ENCODE measurements around the gene FGR. TPM values are rescaled to one million over a fixed set of nuclear protein-coding genes. Genes with fewer than 3 reads are reported as not detected.
A peak's percentile ranks its signal among the peaks of the same experiment; 100 is the strongest.

The FGR gene
- total RNA-seq, 1 donor from 2014 or later: 15.3 TPM

DNA sequence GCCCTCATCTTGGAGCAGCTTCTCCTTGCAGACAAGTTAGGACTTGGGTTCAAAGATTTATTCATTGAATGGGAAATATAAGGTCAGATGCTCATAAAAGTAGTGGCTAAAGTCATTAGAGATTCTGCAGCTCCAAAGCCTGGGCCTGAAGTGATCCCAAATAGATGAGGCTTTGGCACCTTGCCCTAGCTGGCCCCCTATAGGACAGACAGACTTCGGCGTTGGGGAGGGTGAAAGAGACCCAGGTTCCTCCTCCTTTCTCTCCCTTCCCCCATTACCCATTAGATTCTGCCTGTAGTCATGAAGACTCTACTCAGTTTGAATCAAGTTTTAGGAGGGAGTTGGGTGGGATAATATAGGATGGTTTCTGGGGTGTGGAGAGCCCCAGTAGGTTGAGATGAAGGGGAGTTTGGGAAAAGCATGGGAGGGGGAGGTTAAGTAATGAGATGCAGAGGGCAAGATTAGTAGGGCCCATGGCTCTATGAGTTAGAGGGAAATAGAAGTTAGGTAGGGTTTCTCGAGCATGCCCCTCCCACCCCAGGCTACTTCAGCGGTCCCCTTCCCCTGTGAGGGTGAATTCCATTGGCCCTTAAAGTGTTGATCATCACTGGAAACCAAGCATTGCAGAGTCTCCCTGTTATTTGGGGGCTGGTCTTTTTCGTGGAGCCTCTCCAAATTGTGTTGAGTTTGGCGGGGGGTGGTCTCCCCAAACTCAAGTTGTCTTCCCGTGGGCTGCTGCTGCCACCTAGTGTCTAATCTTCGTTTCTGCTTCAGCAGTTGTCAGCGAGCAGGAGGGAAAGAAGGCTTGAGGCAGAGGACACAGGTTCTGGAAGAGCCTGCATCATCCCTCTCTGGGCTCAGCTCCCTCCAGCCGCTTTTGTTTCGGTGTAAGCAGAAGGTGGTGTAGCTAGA lies 28.9 kb downstream of the FGR start:
- intact Hi-C loops (cut with DNase I): no loop called here
- ATAC-seq: peak; percentile 19
- peak; percentile 80 for DNase-seq (ENCODE audit: low spot score)

DNA sequence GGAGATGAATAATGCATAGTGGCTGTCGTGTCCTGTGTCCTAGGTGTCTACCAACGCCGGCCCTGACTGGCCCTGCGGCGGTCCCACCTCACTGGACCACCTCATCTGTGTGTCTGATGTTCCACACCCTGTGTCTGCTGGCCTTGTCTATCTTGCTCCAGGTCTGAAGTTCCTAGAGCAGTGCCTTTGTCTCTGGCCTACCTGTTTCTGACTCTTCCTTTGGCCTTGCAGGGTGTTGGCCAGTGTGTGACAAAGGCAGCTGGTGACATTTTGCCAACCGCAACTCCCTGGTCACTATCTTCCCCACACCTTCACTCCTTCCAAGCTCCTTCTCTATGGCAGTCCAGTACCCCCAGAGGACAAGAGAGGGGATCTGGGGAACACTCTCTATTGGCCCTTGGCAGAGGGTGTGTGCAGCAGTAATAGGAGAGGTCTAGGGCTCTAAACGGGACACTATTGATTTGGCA lies 29.7 kb downstream of the FGR start:
- ATAC-seq: no peak
- no peak for DNase-seq (ENCODE audit: low spot score)
- intact Hi-C loops (cut with DNase I): no loop called here

DNA sequence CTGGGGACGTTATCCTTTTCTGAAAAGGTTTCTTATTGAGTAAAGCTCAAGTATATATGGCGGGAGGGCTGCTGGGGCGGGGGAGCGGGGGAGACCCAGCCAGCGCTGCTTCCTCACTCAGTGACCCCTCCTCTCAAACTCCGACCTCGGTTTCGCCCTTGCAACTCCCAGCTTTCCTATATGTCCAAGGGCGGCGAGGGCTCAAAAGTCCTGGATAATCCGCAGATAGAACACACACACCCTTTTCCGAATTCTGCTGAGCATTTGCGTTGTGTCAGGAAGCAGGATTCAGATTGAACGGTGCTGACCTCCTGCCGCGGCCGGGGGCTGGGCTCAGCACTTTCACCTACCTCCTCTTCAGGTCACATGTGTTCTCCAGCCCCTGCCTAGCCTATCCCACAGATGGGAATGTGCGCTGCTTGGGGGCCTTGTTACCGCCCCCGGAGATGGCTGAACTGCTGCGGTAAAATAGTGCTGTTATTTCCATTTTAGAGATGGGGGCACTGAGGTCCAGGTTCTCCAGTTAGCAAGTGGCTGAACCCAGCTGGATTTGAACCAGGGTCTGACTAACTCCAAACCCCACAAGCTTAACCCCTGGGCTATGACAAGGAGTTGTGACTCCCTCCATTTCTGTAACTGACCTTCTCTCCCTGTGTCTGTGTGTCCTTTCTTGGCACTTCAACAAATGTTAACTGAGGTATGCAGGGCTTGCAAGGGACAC lies 30.2 kb downstream of the FGR start:
- intact Hi-C loops (cut with DNase I): loop anchor here (5.0 kb wide), 1 partner anchor 37 kb away; no protein-coding TSS in a partner anchor
- ATAC-seq (no peak), DNase-seq (ENCODE audit: low spot score) (no peak)

- intact Hi-C loops (cut with DNase I): loop anchor here (5.0 kb wide), 1 partner anchor 37 kb away; no protein-coding TSS in a partner anchor
- ATAC-seq (peak; percentile 64), DNase-seq (ENCODE audit: low spot score) (peak; percentile 96)
These were observed 31.1 kb downstream of the FGR start, which contains the start of gene AHDC1 for GRCh38 chr1:27603681-27604578. AHDC1 (minus strand) TSS chr1:27604144; CDS start chr1:27552115, 52,029 bp downstream.

DNA sequence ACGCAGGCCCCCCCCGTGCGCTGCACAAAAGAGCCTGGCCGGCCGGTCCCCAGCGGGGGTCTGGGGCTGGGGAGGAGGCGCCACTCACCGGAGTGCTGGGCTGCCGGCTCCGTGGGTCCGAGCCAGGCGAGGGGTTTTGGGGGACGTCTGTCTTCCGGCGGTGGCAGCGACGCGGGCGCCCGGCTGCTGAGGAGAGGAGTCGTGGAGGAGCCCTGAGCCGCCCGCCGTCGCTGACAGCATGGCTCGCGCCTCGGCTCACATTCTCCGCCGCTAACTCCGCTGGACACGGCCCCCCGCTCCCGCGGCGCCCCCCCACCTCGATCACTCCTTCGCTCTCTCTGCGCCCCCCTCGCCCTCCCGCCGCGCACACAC lies 31.7 kb downstream of the FGR start:
- intact Hi-C loops (cut with DNase I): loop anchor here (5.0 kb wide), 1 partner anchor 36 kb away; no protein-coding TSS in a partner anchor
- ATAC-seq (peak; percentile 0), DNase-seq (ENCODE audit: low spot score) (no peak)

DNA sequence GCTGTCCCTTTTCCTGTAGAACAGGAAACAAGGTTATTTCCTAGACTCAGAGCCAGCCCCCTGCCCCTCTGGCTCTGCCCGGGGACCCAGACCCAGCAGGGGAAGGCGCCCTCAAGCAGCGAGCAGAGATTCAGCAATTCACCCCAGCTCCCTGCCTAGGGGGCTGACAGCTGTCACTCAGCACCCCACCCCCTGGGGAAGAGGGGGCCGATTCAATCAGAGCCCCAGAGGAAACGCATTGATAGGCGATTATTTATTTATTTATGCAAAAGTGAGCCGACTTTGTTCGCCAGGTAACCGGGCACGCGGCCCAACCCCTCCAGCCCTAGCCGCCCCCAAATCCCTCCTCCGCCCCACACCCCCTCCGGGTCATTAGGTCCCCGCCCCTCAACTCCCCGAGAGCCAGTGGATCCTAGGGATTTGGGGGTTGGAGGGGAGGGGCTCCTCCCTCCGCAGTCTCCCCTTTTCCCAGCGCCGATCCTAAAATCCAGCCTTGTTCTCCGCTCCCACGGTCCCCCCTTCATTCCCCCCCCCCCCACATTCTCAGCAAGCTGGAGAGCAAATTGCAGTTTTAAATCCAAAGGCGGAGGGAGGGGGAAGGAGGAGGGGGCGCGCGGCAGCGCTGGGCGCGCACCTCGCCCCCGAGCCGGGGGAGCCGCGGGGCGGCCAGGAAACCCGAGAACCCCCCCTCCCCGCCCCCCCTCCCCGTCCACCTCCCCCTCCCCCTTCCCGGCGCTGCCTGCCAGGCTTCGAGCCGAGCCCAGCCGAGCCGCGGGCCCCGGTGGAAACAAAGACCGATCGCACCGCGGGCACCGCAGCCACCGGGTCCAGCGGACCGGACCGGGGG lies 32.3 kb downstream of the FGR start:
- intact Hi-C loops (cut with DNase I): loop anchor here (5.0 kb wide), 1 partner anchor 35 kb away; no protein-coding TSS in a partner anchor
- DNase-seq (ENCODE audit: low spot score) (peak; percentile 85), ATAC-seq (no peak)

- ATAC-seq (peak; percentile 35), DNase-seq (ENCODE audit: low spot score) (peak; percentile 82)
- intact Hi-C loops (cut with DNase I): loop anchor here (5.0 kb wide), 1 partner anchor 35 kb away; no protein-coding TSS in a partner anchor
These were observed 33.1 kb downstream of the FGR start for GRCh38 chr1:27601771-27602461.

GRCh38 chr1:27601321-27601770 lies 33.6 kb downstream of the FGR start:
- ATAC-seq (no peak), DNase-seq (ENCODE audit: low spot score) (no peak)
- intact Hi-C loops (cut with DNase I): loop anchor here (5.0 kb wide), 1 partner anchor 34 kb away; no protein-coding TSS in a partner anchor

DNA sequence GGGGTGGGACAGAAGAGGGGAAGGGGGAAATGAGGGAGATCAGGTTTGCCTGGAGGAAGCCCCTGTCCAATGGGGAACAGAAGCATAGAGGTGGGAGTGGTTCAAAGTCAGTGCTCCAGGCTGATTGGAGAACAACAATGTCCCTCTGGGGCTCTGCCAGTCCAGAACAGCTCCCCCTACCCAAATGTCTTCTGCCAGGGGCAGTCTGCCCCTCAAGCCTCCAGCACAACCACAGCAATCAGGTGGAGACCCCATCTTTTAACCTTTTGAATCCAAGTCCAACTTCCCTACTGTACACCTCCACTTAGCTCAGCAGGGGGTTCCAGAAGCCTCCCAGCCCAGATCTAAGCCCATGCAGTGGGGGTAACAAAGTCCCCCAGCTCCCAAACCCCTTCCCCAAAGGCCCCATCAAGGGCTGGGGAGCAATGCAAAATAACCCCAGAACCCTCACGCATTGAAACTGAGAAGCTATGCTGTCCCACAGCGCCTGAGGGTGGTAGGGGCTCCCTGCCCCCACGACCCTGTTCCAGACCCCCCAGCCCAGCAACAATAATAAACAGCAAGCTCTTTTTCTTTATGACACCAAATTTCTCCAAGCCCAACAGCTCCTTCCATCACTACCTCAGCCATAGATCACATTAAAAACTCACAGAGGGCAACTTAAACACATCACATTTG lies 34.3 kb downstream of the FGR start:
- ATAC-seq (no peak), DNase-seq (ENCODE audit: low spot score) (no peak)
- intact Hi-C loops (cut with DNase I): loop anchor here (5.0 kb wide), 1 partner anchor 33 kb away; no protein-coding TSS in a partner anchor

DNA sequence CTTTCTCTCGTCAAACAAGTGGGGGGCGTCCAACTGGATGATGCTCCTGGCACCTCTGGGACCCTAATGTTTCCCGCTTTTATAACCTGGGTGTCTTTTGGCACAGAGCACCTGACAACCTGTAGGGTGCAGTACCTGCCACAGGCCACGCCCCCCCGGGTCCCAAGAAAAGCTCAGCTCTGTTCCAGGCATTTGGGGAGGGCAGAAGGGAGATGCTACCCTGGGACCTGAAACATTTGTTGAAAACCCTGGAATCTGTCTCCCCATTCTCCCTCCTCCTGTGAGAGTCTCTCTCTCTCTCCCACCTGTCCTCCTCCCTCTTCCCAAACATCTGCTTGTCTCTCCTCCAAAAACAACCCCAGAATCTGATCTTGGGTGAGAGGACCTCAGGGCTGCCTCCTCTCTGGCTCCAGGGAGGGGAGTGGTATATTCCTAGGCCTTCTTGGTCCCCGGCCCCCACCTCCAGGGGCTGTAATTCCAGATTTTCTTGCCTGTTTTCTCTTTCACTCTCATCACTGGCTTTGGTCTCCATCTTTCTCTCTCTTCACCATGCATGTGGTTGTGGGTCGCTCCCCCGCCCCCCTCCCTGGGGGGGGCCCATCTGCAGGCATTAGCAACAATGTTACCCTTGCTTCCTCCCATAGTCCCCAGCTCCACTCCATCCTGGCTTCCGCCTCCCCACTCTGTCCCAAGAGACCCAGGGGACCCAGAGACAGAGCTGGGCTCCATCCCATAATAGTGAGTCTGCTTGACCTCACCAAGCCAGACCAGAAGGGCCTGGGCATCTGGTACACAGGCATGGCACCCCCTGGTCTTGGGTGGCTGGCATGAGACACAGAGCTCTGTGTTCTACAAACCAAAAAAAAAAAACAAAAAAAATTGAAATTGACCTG lies 35.1 kb downstream of the FGR start:
- intact Hi-C loops (cut with DNase I): loop anchor here (5.0 to 10.0 kb wide), 2 partner anchors 33 to 105 kb away; partner anchors contain the start of gene WASF2
- DNase-seq (ENCODE audit: low spot score) (no peak), ATAC-seq (no peak)

- ATAC-seq: peak; percentile 62
- intact Hi-C loops (cut with DNase I): loop anchor here (10.0 kb wide), 1 partner anchor 104 kb away; the partner anchor contains the start of gene WASF2
- DNase-seq (ENCODE audit: low spot score): peak; percentile 81
These were observed 36.0 kb downstream of the FGR start for GRCh38 chr1:27598902-27599528.

DNA sequence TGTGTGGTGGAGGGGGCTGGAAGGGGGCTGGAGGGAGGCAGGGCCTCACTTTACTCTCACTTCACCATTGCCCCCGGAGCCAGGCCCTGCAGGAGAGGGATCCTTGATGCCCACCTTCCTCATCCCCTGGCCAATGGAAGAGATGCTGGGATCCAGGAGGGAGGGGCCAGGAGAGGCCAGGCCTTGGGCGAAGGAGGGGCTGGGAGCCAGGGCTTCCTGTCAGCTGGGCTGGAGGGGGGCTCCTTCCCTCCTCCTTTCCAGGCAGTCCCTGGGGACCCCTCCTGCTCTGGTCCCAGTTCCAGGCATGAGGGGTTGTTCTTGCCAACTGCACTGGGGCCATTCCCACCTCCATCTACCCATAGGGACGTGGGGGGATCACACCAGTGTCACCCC lies 36.7 kb downstream of the FGR start:
- no peak for DNase-seq (ENCODE audit: low spot score)
- peak; percentile 58 for ATAC-seq
- intact Hi-C loops (cut with DNase I): loop anchor here (10.0 kb wide), 1 partner anchor 103 kb away; the partner anchor contains the start of gene WASF2

DNA sequence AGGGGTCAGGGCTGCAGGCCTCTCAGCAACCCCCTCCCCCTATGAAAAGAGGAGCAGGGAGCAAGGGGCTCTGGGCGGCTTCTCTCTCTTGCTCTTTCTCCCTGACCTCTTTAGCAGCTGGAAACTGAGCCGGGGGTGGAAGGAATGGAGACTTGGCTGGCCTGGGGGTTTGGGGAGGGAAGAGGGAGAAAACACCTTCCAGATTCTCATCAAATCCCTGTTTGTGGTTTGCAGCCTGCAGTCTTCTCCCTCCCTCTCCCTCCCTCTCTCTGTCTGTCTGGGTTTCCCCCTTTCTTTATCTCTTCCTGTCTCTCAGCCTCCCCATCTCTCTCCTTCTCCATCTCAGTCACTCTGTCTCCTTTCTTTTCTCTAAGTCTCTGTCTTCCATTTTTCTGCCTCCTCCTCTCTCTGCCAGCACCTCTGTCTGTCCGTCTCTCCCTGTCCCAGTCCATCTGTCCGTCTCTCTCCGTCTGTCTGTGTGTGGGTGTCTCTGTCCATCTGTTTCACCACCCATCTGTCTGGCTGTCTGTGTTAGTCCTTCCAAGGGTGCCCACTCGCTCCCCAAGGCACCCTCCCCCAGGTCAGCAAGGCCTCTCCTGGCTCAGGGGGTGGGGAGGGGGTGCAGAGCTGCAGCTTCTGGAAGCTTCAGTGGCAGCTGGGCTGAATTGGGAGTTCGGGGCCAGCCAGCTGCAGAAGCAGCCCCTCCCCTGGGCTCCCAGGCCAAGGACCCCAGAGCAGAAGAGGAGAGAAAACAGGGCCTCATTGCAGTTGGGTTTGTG lies 37.3 kb downstream of the FGR start:
- DNase-seq (ENCODE audit: low spot score): no peak
- intact Hi-C loops (cut with DNase I): loop anchor here (10.0 kb wide), 1 partner anchor 103 kb away; the partner anchor contains the start of gene WASF2
- ATAC-seq: no peak

DNA sequence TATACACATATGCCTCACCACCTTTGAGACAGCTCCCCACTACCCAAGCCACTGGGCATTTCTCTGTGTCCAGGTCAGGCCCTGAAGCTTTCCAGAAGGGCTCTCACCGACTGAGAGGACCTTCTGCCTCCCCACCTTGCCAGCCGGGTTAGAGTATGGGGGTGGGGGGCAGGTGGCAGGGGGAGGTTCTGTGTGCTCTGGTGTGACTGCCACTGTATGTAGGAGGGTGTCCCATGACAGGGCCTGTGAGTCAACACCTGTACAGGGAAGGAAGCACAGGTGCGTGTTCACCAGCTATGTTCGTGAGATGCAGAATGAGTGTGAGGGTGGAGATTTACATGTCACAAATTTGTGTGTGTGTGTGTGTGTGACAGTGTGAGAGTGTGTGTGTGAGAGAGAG lies 38.0 kb downstream of the FGR start:
- DNase-seq (ENCODE audit: low spot score): no peak
- intact Hi-C loops (cut with DNase I): loop anchor here (10.0 kb wide), 1 partner anchor 102 kb away; the partner anchor contains the start of gene WASF2
- no peak for ATAC-seq

Data from sciatic nerve (tissue), 2 donors.